Thymus (tissue), 11 donors: ENCODE data around the gene KCNIP3. TPM values are rescaled to one million over a fixed set of nuclear protein-coding genes. Genes with fewer than 3 reads are reported as not detected.
"Not testable (repeated sequence)": the region's sequence is repeated elsewhere in the genome, so short reads cannot be mapped to it uniquely, and the experiment has no call there.

Source experiments
- DNase-seq, 9 donors: peaks; one replicate each; pipeline ENCODE4 v3.0.0-alpha.2; 2013; ENCODE audit warnings: low spot score in 9 of 9, low read depth in 6 of 9, missing footprints in 1 of 9
- H3K27ac ChIP-seq, 2 donors: one replicate each; pipeline ENCODE4 v1.5.1; 2013; ENCODE audit warnings: control low read depth in 1 of 2, low read depth in 1 of 2, low read length in 1 of 2, mild to moderate bottlenecking in 1 of 2, moderate library complexity in 1 of 2
- H3K27me3 ChIP-seq, 2 donors: one replicate each; pipeline ENCODE4 v1.5.1; 2013; ENCODE audit warnings: low read length in 1 of 2; ENCODE audit not compliant: control insufficient read depth in 2 of 2, insufficient read depth in 1 of 2
- H3K36me3 ChIP-seq, 2 donors: one replicate each; pipeline ENCODE4 v1.5.1; 2013; ENCODE audit warnings: low read length in 1 of 2, mild to moderate bottlenecking in 1 of 2, moderate library complexity in 1 of 2; ENCODE audit not compliant: control insufficient read depth in 2 of 2, insufficient read depth in 2 of 2
- H3K4me1 ChIP-seq, 2 donors: one replicate each; pipeline ENCODE4 v1.5.1; 2013; ENCODE audit warnings: low read length in 2 of 2; ENCODE audit not compliant: control insufficient read depth in 2 of 2, insufficient read depth in 2 of 2
- H3K4me3 ChIP-seq, 2 donors: one replicate each; pipeline ENCODE4 v1.5.1; 2013; ENCODE audit warnings: low read length in 2 of 2, control low read depth in 1 of 2, mild to moderate bottlenecking in 1 of 2
- H3K9me3 ChIP-seq, 2 donors: one replicate each; pipeline ENCODE4 v1.5.1; 2013; ENCODE audit warnings: low read length in 1 of 2, mild to moderate bottlenecking in 1 of 2; ENCODE audit not compliant: control insufficient read depth in 2 of 2, insufficient read depth in 1 of 2
- WGBS: extraction: QIAGEN DNeasy Blood & Tissue Kit; methylation state at CpG from one replicate; pipeline ENCODE4 v1.1.7; 2013; 5-methylcytosine and 5-hydroxymethylcytosine counted together
- polyA plus RNA-seq: library from polyadenylated mRNA; stranded (reverse); fragments of 200-250 nt; gene quantifications from one replicate; pipeline ENCODE4 v1.2.3, GENCODE V29; 2013
- total RNA-seq: library from RNA; stranded (reverse); fragments of 120-200 nt; gene quantifications from one replicate; pipeline ENCODE4 v1.2.4, GENCODE V29; 2013
- donor health status: healthy.

KCNIP3 gene
- total and polyA plus RNA-seq, 2 donors = 5.3 to 21.4 TPM

DNA sequence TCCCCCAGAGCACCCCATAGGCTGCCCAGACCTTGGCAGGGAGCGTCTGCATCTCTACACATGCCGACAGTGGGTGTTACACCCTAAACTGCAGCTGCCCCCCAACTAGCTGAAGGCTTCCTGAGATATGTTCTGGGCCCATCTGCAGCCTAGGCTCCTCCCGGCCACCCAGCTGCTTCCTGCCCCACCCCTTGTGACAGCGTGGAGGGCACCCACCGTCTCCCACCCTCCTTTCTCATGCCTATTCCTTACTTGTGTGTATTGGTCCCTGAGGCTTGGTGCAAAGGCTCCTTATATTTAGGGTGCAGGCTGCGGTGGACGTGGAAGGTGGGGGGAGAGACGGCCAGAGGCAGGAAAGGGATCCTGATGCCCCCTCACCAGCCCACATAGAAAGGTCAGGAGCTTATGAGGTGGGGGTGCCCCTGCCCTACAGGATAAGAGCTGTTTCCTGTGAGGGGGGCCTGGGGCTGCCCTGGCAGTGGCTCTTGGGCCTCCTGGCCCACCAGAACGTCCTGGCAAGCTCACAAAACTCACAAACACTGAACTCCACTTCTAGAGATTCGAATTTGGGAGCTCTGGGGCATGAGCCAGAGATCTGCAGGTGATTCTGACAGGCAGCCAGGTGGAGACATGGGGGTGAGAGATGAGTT is 30.2 kb upstream of the KCNIP3 start:
- DNase-seq = no peak
- H3K27ac ChIP-seq = no peak overlapping the region
- WGBS = 67% methylated on average over 10 of the region's 10 CpGs
- no peaks in the 10 kb centered on the region for H3K36me3 ChIP-seq
- no peaks in the 10 kb centered on the region for H3K27me3 ChIP-seq
- H3K9me3 ChIP-seq = no peaks in the 10 kb centered on the region
- H3K4me1 ChIP-seq = no peaks in the 10 kb centered on the region
- no peak overlapping the region for H3K4me3 ChIP-seq

DNA sequence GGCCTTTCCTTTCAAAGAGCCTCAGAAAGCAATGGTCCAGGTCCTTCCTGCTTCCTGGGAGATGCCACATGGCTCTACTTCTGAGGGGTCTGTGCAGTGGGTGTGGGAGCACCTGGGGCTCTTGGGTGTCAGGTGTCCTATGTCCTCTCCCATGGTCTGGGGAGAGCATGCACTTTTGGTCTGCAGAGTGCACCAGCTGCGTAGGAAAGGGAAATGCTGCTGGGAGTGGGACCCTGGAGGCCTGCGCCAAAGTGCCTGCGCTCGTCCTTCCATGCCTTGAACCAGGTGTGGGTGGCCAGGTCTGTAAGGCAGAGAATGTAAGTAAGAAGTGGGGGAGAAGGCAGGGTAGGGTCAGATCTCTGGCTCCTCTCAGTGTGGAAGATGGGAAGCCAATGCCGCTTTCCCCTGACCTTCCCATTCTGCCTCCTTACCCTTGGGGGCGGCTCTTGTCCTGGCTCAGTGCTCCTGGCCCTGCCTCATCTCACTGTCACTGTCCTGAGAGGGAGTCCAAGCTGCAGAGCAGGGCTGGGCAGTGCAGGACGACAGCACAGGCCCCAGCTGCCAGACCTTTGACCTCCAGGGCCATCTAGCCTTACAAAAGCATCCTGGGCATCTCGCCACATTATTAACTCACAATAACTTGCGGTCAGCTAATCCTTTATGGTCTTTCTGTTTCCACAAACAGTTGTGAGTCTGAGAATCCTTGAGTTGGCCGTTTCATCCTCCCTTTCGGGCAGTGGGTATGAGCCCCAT is 29.5 kb upstream of the KCNIP3 start:
- H3K27ac ChIP-seq = no peak overlapping the region
- no peak overlapping the region for H3K4me3 ChIP-seq
- H3K36me3 ChIP-seq = no peaks in the 10 kb centered on the region
- no peaks in the 10 kb centered on the region for H3K9me3 ChIP-seq
- 92% methylated on average over 11 of the region's 11 CpGs for WGBS
- no peaks in the 10 kb centered on the region for H3K4me1 ChIP-seq
- DNase-seq = no peak
- no peaks in the 10 kb centered on the region for H3K27me3 ChIP-seq

- Histone ChIP-seq H3K4me3 (no peak overlapping the region), H3K4me1 (no peaks in the 10 kb centered on the region), H3K9me3 (no peaks in the 10 kb centered on the region), H3K27me3 (no peaks in the 10 kb centered on the region), H3K36me3 (no peaks in the 10 kb centered on the region), H3K27ac (no peak overlapping the region)
- no peak for DNase-seq
- WGBS = 95% methylated on average over 13 of the region's 13 CpGs
Observed at GRCh38 chr2:95268211-95269035, 28.7 kb upstream of the KCNIP3 start.

GRCh38 chr2:95269036-95269680 is 28.0 kb upstream of the KCNIP3 start:
- no peak overlapping the region for H3K27ac ChIP-seq
- H3K27me3 ChIP-seq = no peaks in the 10 kb centered on the region
- H3K4me1 ChIP-seq = peaks cover 0 to 3% of the 10 kb centered on the region in 2 donors
- no peak overlapping the region for H3K4me3 ChIP-seq
- no peaks in the 10 kb centered on the region for H3K9me3 ChIP-seq
- no peaks in the 10 kb centered on the region for H3K36me3 ChIP-seq
- 97% methylated on average over 10 of the region's 10 CpGs for WGBS
- DNase-seq = no peak

- H3K4me3 ChIP-seq, H3K4me1 ChIP-seq, H3K36me3 ChIP-seq, DNase-seq, H3K27ac ChIP-seq, H3K27me3 ChIP-seq, H3K9me3 ChIP-seq: not testable (repeated sequence)
- WGBS = 98% methylated on average over 5 of the region's 5 CpGs
Observed at GRCh38 chr2:95269745-95270144, 27.4 kb upstream of the KCNIP3 start.

DNA sequence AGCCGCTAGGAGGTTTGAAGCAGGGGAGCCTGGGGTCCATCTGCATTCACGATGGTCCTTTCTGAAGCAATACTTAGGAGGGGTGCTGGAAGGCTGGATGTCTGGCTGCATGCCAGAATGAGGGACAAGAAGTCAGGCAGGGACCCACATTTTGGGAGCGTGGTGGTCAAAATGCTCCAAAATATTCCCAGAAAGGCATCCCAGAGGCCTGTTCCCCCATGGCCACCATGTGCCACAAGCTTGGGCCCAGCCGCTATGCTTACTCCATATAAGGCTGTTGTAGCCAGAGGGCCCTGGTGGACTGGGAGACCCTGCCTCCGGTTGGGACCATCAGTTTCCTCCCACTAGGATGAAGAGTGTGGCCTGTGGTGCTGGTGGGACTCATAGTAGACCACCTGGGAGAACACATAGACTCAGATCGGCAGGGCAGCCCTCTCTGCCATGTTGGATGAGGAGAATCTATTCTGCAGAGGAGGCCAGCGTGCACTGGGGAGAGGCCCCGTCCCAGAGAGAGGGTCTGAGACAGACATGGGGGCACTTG is 26.5 kb upstream of the KCNIP3 start:
- H3K27me3 ChIP-seq = no peaks in the 10 kb centered on the region
- DNase-seq = no peak
- H3K27ac ChIP-seq = no peak overlapping the region
- H3K4me1 ChIP-seq = peaks cover 0 to 3% of the 10 kb centered on the region in 2 donors
- H3K4me3 ChIP-seq = no peak overlapping the region
- WGBS = 97% methylated on average over 8 of the region's 8 CpGs
- no peaks in the 10 kb centered on the region for H3K9me3 ChIP-seq
- H3K36me3 ChIP-seq = no peaks in the 10 kb centered on the region

- Histone ChIP-seq H3K27me3 (no peaks in the 10 kb centered on the region), H3K36me3 (no peaks in the 10 kb centered on the region), H3K27ac (no peak overlapping the region), H3K4me1 (peaks cover 0 to 3% of the 10 kb centered on the region in 2 donors), H3K4me3 (no peak overlapping the region), H3K9me3 (no peaks in the 10 kb centered on the region)
- DNase-seq = no peak
- WGBS = 84% methylated on average over 6 of the region's 6 CpGs
Observed at GRCh38 chr2:95271381-95271971, 25.7 kb upstream of the KCNIP3 start.

GRCh38 chr2:95272299-95272751 is 24.8 kb upstream of the KCNIP3 start:
- WGBS = 96% methylated on average over 6 of the region's 6 CpGs
- no peaks in the 10 kb centered on the region for H3K36me3 ChIP-seq
- no peak for DNase-seq
- H3K27ac ChIP-seq = no peak overlapping the region
- no peak overlapping the region for H3K4me3 ChIP-seq
- no peaks in the 10 kb centered on the region for H3K27me3 ChIP-seq
- H3K9me3 ChIP-seq = no peaks in the 10 kb centered on the region
- H3K4me1 ChIP-seq = peaks cover 0 to 3% of the 10 kb centered on the region in 2 donors
